GM13977 (cell line): ENCODE results near the gene COL21A1.

ENCODE experiments used
- DNase-seq: peaks from one replicate; pipeline ENCODE4 v3.0.0; 2012; ENCODE audit warnings: low spot score
- in situ Hi-C: fragments of 300-500 bp; cut with MboI; formaldehyde crosslinking; loops from one replicate; pipeline ENCODE4 v1.12.0; 2022; ENCODE audit warnings: low sequenced_read_pairs, low pct_unique_long_range_greater_than_20kb, mixed read lengths, inconsistent platforms; ENCODE audit not compliant: unreplicated experiment
- TF ChIP-seq, protein P1 (sequence below): IDR thresholded peaks from 2 replicates; pipeline ENCODE4 v1.5.1; 2012; ENCODE audit warnings: mild to moderate bottlenecking, control low read depth; ENCODE audit not compliant: insufficient read depth; ENCODE audit errors: extremely low read depth, missing control alignments

COL21A1 gene

DNA sequence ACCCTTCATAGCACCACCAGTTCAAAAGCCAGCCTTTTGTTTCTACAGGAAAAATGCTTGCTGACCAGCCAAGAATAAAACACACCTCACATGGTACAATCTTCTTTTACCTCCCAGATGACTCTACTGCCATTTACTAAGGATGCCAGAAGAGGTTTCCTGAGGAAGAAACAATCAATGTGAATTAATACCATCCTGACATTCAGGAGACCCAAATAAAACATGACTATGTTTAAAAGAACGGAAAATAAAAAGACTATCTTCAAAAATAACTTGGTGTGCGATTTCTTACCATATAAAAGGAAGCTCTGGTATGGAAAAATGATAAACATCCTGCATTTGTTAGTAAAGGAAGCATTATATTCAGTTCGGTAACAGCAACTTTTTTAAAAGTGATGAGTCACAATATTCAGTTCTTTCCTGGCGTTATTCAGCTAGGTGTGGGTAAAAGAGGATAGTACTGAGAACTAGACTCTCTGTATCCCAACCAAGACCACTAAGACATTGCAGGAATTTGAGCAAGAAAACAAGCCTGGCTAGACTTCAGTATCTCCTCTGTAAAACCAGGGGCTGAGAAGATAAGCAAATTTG, 16.3 kb downstream of the COL21A1 start:
- DNase-seq, result no peak
- TF ChIP-seq, protein P1, sequence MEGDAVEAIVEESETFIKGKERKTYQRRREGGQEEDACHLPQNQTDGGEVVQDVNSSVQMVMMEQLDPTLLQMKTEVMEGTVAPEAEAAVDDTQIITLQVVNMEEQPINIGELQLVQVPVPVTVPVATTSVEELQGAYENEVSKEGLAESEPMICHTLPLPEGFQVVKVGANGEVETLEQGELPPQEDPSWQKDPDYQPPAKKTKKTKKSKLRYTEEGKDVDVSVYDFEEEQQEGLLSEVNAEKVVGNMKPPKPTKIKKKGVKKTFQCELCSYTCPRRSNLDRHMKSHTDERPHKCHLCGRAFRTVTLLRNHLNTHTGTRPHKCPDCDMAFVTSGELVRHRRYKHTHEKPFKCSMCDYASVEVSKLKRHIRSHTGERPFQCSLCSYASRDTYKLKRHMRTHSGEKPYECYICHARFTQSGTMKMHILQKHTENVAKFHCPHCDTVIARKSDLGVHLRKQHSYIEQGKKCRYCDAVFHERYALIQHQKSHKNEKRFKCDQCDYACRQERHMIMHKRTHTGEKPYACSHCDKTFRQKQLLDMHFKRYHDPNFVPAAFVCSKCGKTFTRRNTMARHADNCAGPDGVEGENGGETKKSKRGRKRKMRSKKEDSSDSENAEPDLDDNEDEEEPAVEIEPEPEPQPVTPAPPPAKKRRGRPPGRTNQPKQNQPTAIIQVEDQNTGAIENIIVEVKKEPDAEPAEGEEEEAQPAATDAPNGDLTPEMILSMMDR, result no peak
- in situ Hi-C loops, result no loop called here

DNA sequence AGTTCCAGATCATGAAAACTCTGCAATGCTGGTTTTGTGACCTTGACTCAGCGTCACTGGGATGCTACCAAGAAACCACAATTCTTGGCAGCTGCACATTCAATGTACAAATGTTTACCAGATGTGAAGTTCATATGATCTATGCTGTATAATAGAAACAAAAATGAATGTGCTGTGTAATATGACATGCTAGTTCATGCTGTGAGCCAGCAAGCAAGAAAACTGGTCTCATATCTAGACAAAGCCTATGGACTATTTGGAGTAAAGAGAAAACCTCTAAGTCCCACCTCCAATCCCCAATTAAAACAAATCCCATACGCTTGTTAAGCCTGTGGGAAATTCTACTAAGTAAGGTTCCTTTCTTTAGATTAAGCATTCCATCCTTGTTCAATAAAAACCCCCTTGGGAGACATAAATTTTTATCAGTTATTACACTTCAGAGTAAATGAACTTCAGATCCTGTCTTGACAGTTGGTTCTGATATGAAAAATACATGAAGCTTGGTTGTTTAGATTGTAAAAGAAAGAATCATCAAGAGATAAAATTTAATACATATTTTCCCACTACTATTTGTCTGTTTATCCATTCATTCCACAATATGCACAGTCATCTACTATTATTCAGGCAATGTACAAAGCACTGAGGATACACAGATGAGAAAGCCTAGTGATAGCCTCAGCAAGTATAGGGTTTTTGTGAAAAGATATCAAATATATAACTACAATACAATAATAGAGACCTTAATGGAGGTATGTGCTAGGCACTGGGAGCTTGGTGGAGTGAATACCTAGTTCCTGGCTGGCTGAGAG, 20.1 kb downstream of the COL21A1 start:
- in situ Hi-C loops, result no loop called here
- TF ChIP-seq, protein P1, result no peak
- DNase-seq, result no peak

DNA sequence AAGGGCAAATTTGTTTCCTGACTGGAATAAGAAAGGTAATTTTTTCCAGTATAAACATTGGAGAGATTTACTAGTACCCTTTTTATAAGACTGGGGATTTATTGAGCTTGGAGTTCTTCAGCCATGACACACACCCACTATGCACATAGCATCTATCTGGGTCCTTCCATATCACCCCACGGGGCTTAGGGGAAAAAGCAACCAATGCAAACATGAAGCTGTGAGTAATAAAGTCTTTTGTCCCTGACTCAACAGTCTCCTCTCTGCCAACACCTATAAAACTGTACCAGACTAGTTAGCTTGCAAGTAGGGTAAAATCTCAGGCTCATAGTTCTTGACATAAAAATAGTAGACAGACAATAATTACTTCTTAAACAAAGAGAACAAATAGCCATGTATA, 23.4 kb downstream of the COL21A1 start:
- in situ Hi-C loops, result no loop called here
- TF ChIP-seq, protein P1, result no peak
- no peak for DNase-seq

DNA sequence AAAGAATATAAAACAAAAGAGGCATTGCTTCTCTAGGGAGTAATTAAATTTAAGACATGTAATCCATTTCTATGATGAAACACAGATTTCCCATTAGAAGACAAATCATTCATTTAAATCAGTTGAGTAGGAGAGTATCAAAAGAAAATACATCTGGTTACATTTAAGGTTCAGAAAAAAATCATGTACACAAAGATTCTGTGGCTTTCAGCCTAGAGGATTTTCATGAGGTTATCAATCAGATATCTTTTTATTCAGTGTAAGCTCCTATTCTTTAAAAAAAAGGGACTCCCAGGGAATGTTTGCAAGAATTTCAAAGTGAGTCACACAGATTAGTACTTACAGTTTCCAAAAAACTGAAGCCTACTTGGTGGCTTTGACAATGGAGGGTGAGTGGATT, 24.9 kb downstream of the COL21A1 start:
- TF ChIP-seq, protein P1, result no peak
- in situ Hi-C loops, result no loop called here
- no peak for DNase-seq

DNA sequence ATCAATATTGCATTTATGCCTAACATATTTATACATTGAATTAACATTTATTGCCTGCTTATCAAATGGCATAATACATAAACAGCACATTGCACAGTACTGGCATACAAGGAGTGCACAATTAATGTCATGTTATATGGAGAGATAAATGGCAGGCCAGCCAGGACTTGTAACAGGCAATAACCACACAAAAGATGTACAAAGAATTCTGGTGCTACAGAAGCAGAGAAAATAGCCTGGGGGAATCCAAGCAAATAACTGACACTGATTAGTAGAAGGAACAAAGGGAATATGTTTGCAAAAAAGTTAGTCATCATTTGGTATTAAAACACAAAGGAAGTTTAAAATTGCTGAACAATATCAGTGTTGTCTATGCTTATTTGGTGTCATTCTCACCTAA, 27.3 kb downstream of the COL21A1 start:
- DNase-seq, result no peak
- TF ChIP-seq, protein P1, result no peak
- in situ Hi-C loops, result no loop called here

DNA sequence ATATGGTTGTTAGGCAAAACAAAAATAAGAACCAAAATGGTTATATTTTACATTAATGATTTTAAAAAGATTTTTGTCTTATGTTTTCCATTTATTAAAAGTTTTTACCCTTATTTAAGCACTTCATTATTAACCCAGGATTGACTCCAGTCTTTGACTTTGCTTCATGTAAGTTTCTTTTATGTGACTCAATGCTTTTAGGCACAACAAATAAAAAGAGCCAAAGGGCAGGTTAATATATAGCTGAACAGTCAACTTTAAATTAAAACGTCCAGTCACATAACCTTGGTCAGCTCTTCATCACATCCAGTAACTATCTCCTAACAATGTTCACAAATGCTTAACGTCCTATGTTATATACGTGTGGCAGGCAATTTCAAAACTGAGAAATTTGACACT, 32.7 kb downstream of the COL21A1 start:
- no peak for DNase-seq
- in situ Hi-C loops, result no loop called here
- TF ChIP-seq, protein P1, result no peak
